GM19025 (cell line): ENCODE data around the gene EXOC7.

Experiments
- ATAC-seq: cut with Tn5 transposase; IDR thresholded peaks from one replicate; pipeline ENCODE4 v1.9.1; 2021; ENCODE audit warnings: mild to moderate bottlenecking, low read depth, moderate library complexity; ENCODE audit not compliant: unreplicated experiment

The EXOC7 gene

GRCh38 chr17:76103274-76104139 lies at the start of gene EXOC7:
Gene EXOC7, minus strand, starts transcription at chr17:76103787. Its CDS starts 95 bp downstream, at chr17:76103692.
- peak; percentile 77 for ATAC-seq

DNA sequence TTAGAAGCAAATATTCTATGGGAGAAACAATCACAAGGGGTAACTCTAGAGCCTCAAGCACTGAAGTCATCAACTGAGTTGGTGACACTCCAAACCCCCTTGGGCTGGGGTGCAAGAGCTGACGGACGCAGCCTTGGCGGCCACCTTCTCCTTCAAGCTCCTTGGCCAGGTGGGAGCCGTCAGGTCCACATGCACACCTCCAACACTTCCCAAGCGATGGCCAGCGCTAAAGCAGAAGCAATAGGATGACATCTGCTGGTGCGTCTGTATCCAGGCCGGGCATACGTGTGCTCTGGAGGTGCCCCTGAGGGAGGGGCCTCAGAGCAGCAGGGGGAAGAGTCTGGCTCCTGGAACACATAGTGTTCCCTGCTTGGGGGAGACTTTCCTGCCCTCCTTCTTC lies 49.6 kb upstream of the EXOC7 start:
- no peak for ATAC-seq

DNA sequence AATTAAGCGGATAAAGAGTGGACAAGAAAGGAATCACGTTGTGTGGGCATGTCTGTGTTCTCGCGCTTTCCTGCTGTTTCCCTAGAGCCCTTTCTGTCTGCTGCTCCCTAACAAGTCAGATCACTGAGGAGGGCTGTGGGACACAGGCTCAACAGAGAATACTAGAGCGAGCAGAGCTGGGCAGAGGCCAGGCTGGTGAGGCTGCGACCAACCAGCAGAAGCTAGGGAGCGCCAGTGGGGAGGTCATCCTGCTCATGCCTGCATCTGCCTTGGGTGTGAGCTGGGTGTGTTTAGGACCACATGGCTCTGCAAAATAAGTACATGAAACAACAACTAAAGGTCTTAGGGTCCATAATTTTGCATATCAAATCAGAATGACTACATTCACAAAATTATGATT lies 49.0 kb upstream of the EXOC7 start:
- ATAC-seq: no peak

GRCh38 chr17:76151896-76152454 lies 48.4 kb upstream of the EXOC7 start:
- ATAC-seq: no peak

DNA sequence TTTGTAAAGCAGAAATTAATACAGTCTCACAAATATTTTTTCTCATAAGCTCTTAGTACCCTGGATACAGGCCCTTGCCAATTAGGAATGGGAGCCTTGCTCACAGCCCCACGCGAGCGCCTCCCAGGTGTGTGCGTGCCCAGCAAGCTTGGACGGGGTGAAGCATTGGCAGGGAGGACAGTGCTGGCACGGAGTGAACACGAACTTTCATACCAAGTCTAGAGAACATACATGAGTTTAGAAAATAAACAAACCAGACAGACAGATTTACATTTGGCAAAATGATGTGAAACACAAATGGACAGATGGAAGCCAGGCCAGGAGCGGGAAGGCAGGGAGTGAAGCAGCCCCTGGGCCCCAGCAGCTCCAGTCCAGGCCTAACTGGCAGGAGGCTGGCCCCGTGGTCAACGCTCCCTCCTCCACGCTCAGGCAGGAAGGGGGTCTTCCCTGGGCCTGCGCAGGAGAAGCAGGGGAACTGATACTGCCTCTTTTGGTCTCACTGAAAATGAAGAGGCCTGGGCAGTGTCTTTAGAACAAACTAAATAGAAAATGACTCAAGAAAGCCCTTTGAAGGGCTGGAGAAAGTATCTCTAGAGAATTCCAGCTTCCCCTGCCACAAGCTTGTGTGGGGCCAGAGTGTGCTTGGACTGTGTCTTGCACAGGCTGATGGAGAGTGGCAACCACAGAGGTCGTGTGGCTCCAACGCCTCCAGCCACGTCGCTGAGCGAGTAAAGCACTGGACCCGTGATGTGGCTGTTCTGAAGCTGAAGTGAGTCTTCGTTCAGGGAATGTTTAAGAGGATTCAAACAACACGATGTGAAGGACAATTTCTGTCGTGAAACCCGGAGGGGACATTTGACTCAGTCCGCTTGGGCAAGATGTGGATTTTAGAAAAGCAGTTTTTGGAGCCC lies 47.4 kb upstream of the EXOC7 start:
- ATAC-seq: no peak

DNA sequence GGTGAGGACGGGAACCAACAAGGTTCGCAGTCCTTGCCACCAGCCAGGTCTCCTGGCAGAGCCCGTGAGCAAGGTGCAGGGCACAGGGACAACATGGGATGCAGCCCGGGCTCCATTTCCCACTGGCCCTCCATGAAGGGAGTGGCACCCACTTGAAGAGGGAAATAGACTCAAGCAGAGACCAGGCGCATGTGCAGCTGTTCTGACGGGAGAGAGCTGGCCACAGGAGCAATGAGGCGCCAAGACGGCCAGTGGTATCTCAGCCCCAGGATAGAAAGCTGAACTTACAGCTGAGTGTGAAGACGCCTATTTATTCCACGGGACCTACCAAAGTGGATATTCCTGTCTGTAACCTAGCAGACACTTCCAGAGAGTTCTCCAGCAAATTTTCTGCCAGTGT lies 45.6 kb upstream of the EXOC7 start:
- no peak for ATAC-seq

GRCh38 chr17:76148015-76148326 lies 44.4 kb upstream of the EXOC7 start:
- no peak for ATAC-seq

DNA sequence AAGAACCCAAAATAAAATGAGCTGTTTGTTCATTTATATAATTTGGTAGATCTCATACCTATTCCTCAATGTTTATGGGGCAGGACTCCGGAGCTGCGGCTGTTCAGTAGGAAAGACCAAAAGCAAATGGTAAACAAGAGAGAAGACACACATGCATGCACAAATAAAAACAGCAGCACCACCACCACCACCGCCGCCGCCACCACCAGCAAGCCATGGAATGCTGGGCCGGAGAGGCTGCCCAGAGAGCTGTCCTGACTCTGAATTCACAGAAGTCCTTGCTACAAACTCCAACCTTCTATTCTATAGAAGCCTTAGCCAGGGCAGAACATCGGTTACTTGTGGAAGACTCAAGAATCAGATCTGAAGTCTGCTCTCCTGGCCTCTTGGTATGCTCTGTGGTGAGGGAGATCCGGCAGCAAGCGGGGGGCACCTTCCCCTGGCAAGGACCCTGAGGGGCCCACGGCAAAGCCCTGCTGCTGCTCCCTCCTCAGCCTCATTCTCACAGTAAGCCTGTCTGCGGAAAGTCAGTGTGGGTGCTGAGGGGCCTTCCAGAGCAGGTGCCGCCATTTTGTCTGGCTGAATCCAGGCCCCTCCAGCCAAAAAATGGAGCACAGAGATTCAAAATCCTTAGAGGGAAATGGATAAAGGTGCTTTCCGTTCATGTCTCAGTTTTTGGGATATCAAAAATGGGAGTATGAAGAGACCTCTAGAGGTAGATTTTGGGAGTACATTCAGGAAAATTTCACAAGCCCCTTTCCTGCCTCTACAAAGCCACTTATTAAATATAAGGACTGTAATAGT lies 43.8 kb upstream of the EXOC7 start:
- ATAC-seq: no peak

GRCh38 chr17:76146053-76146851 lies 42.7 kb upstream of the EXOC7 start:
- ATAC-seq: no peak

GRCh38 chr17:76145231-76146052 lies 41.9 kb upstream of the EXOC7 start:
- no peak for ATAC-seq

GRCh38 chr17:76142585-76143041 lies 39.0 kb upstream of the EXOC7 start:
- no peak for ATAC-seq

DNA sequence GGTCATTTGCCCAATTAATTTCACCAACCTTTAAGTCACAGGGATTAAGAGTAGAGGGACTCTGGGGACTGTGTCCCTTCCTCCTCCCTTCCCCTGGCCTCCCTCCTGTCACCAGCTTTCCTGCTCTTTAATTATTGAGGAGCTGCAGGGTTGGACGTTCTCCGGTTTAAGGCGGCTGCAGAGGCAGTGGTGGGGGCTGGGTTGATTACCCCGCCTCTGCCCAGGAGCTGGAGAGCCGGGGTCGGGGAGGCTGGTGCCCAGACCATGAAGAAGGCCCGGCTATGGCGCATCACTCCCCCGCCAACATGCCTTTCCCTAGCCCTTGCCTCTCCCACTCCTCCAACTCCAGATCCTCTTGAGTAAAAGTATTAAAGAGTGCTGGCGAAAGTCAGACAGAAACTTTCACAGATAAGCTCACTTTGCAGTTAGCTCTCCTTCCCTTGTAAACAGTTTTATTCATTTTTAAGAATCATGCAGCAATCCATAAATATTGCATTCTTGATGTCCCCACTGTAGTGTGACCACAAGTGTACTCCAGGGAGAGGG lies 38.5 kb upstream of the EXOC7 start:
- no peak for ATAC-seq

- peak; percentile 89 for ATAC-seq
Measured at GRCh38 chr17:76141212-76142038, 37.8 kb upstream of the EXOC7 start, which contains the start of gene FOXJ1. Gene FOXJ1, minus strand, starts transcription at chr17:76141245. Its CDS starts 850 bp downstream, at chr17:76140395.

- ATAC-seq: peak; percentile 25
Measured at GRCh38 chr17:76140661-76141211, 37.1 kb upstream of the EXOC7 start.

DNA sequence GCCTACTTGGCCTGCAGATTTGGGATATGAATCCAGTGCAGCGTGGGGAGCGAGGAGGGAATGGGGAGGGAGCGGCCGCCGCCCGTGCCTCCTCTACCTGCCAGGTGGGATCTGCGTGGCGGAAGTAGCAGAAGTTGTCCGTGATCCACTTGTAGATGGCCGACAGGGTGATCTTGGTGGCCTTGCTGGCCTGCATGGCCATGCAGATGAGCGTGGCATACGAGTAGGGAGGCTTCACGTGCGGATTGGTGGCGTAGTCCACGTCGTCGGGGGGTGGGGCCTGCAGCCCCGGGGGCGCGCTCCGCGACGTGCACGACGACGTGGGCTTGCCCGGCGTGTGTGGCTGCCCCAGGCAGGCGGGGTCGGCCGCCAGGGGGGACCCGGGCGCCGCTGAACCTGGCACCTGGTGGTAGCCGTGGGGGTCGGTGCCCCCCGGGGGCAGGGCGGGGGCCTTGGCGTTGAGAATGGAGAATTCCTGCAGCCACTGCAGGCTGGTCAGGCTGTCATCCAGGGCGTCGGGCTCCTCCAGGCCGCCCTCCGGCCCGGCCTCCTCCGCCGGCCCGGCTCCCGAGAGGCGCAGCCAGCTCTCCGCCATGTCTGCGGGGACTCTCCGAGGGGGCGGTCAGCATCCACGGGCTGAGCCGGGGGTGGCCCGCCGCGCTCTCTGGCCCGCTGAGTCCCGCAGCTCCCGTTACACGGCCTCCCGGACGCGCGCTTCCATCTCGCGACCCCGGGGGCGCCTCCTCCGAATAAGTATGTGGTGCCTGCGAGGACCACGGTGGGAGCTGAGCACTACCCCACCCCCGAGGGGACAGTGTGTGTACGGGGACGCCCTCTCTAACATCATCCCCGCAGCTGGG lies 36.4 kb upstream of the EXOC7 start:
- no peak for ATAC-seq
